ENCODE results near the gene VAV3. TPM values are rescaled to one million over a fixed set of nuclear protein-coding genes. Genes with fewer than 3 reads are reported as not detected.
A peak's percentile ranks its signal among the peaks of the same experiment; 100 is the strongest.

Gene VAV3
- total and polyA plus RNA-seq, 10 of the 15 experiments (the other 5 are each of a cell fraction or from before 2014, with no cell fraction given), result 0.84 to 5.5 (median 3.4) TPM

DNA sequence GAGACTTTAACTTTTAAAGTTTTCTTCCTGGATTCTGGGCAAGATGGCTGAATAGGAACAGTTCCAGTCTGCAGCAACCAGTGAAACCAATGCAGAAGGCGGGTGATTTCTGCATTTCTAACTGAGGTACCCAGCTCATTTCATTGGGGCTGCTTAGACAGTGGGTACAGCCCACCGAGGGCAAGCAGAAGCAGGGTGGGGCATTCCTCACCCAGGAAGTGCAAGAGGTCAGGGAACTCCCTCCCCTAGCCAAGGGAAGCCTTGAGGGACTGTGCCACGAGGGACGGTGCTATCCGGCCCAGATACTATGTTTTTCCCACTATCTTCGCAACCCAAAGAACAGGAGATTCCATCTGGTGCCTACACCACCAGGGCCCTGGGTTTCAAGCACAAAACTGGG, 121.0 kb downstream of the VAV3 start:
- Histone ChIP-seq H3K9me3 (replicated peaks; ENCODE audit: control insufficient read depth, insufficient read depth, low read length) (no peaks in the 10 kb centered on the region), H3K4me1 (ENCODE audit: control insufficient read depth, insufficient read depth, low read length) (peaks cover 14% of the 10 kb centered on the region), H3K4me3 (no peak overlapping the region), H3K79me2 (ENCODE audit: control insufficient read depth, insufficient read depth, low read length) (no peaks in the 10 kb centered on the region), H3K4me2 (ENCODE audit: control insufficient read depth, insufficient read depth) (peak overlapping the region; percentile 67), H3K27ac (ENCODE audit: control insufficient read depth, insufficient read depth) (no peak overlapping the region), H3K27me3 (replicated peaks in 1 of 2; ENCODE audit: control insufficient read depth in 2 of 2, insufficient read depth in 2 of 2, low read length in 1 of 2) (no peaks in the 10 kb centered on the region), H3K9ac (ENCODE audit: control insufficient read depth, insufficient read depth, low read length) (no peak overlapping the region), H2AFZ (ENCODE audit: control insufficient read depth, low read depth, low read length) (peak overlapping the region; percentile 18; the same call in 1 of the 2 replicates), H3K36me3 (ENCODE audit: control insufficient read depth in 2 of 2, insufficient read depth in 2 of 2, low read length in 1 of 2) (no peaks in the 10 kb centered on the region), H4K20me1 (ENCODE audit: control insufficient read depth, insufficient read depth) (no peaks in the 10 kb centered on the region)
- BruUV-seq (replicated peaks), result no TSS peak
- no peak for FAIRE-seq
- intact Hi-C loops (cut with micrococcal nuclease; ENCODE audit: unreplicated experiment), result loop anchor here (10.0 kb wide), 1 partner anchor 549 kb away; no protein-coding TSS in a partner anchor
- ChIA-PET POLR2A (no interaction called here), CTCF (interaction anchor here (1.2 kb wide), 1 partner anchor 29 kb away, joined by 3 read pairs; no protein-coding TSS in a partner anchor), RAD21 (ENCODE audit: unreplicated experiment) (no interaction called here), SMC1A (ENCODE audit: uncharacterized antibody, unreplicated experiment) (interaction anchor here (1.0 kb wide), 1 partner anchor 96 kb away, joined by 5 read pairs; no protein-coding TSS in a partner anchor)
- no peak for DNase-seq (ENCODE audit: low read depth, low spot score)
- in situ Hi-C loops (cut with MboI), result no loop called here
- ATAC-seq, result peak; percentile 25
- WGBS (ENCODE audit: insufficient coverage, insufficient replicate concordance, low lambda C conversion rate, missing lambda C conversion rate), result 13% methylated on average over 6 of the region's 6 CpGs
- no peak for TF ChIP-seq TBL1XR1 (IDR thresholded peaks at IDR 0.05; ENCODE audit: low read depth, low read length)
- no peak for TF ChIP-seq MEF2B (IDR thresholded peaks at IDR 0.05; ENCODE audit: partially characterized antibody, poor library complexity, severe bottlenecking)
- TF ChIP-seq, protein P1, sequence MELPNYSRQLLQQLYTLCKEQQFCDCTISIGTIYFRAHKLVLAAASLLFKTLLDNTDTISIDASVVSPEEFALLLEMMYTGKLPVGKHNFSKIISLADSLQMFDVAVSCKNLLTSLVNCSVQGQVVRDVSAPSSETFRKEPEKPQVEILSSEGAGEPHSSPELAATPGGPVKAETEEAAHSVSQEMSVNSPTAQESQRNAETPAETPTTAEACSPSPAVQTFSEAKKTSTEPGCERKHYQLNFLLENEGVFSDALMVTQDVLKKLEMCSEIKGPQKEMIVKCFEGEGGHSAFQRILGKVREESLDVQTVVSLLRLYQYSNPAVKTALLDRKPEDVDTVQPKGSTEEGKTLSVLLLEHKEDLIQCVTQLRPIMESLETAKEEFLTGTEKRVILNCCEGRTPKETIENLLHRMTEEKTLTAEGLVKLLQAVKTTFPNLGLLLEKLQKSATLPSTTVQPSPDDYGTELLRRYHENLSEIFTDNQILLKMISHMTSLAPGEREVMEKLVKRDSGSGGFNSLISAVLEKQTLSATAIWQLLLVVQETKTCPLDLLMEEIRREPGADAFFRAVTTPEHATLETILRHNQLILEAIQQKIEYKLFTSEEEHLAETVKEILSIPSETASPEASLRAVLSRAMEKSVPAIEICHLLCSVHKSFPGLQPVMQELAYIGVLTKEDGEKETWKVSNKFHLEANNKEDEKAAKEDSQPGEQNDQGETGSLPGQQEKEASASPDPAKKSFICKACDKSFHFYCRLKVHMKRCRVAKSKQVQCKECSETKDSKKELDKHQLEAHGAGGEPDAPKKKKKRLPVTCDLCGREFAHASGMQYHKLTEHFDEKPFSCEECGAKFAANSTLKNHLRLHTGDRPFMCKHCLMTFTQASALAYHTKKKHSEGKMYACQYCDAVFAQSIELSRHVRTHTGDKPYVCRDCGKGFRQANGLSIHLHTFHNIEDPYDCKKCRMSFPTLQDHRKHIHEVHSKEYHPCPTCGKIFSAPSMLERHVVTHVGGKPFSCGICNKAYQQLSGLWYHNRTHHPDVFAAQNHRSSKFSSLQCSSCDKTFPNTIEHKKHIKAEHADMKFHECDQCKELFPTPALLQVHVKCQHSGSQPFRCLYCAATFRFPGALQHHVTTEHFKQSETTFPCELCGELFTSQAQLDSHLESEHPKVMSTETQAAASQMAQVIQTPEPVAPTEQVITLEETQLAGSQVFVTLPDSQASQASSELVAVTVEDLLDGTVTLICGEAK (IDR thresholded peaks at IDR 0.05; ENCODE audit: borderline replicate concordance), result no peak
- TF ChIP-seq, protein P2, sequence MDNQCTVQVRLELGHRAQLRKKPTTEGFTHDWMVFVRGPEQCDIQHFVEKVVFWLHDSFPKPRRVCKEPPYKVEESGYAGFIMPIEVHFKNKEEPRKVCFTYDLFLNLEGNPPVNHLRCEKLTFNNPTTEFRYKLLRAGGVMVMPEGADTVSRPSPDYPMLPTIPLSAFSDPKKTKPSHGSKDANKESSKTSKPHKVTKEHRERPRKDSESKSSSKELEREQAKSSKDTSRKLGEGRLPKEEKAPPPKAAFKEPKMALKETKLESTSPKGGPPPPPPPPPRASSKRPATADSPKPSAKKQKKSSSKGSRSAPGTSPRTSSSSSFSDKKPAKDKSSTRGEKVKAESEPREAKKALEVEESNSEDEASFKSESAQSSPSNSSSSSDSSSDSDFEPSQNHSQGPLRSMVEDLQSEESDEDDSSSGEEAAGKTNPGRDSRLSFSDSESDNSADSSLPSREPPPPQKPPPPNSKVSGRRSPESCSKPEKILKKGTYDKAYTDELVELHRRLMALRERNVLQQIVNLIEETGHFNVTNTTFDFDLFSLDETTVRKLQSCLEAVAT (IDR thresholded peaks at IDR 0.05), result no peak
- TF ChIP-seq, protein P3, sequence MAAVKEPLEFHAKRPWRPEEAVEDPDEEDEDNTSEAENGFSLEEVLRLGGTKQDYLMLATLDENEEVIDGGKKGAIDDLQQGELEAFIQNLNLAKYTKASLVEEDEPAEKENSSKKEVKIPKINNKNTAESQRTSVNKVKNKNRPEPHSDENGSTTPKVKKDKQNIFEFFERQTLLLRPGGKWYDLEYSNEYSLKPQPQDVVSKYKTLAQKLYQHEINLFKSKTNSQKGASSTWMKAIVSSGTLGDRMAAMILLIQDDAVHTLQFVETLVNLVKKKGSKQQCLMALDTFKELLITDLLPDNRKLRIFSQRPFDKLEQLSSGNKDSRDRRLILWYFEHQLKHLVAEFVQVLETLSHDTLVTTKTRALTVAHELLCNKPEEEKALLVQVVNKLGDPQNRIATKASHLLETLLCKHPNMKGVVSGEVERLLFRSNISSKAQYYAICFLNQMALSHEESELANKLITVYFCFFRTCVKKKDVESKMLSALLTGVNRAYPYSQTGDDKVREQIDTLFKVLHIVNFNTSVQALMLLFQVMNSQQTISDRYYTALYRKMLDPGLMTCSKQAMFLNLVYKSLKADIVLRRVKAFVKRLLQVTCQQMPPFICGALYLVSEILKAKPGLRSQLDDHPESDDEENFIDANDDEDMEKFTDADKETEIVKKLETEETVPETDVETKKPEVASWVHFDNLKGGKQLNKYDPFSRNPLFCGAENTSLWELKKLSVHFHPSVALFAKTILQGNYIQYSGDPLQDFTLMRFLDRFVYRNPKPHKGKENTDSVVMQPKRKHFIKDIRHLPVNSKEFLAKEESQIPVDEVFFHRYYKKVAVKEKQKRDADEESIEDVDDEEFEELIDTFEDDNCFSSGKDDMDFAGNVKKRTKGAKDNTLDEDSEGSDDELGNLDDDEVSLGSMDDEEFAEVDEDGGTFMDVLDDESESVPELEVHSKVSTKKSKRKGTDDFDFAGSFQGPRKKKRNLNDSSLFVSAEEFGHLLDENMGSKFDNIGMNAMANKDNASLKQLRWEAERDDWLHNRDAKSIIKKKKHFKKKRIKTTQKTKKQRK (IDR thresholded peaks at IDR 0.05; ENCODE audit: low read depth, low read length), result no peak
- TF ChIP-seq, protein P4, sequence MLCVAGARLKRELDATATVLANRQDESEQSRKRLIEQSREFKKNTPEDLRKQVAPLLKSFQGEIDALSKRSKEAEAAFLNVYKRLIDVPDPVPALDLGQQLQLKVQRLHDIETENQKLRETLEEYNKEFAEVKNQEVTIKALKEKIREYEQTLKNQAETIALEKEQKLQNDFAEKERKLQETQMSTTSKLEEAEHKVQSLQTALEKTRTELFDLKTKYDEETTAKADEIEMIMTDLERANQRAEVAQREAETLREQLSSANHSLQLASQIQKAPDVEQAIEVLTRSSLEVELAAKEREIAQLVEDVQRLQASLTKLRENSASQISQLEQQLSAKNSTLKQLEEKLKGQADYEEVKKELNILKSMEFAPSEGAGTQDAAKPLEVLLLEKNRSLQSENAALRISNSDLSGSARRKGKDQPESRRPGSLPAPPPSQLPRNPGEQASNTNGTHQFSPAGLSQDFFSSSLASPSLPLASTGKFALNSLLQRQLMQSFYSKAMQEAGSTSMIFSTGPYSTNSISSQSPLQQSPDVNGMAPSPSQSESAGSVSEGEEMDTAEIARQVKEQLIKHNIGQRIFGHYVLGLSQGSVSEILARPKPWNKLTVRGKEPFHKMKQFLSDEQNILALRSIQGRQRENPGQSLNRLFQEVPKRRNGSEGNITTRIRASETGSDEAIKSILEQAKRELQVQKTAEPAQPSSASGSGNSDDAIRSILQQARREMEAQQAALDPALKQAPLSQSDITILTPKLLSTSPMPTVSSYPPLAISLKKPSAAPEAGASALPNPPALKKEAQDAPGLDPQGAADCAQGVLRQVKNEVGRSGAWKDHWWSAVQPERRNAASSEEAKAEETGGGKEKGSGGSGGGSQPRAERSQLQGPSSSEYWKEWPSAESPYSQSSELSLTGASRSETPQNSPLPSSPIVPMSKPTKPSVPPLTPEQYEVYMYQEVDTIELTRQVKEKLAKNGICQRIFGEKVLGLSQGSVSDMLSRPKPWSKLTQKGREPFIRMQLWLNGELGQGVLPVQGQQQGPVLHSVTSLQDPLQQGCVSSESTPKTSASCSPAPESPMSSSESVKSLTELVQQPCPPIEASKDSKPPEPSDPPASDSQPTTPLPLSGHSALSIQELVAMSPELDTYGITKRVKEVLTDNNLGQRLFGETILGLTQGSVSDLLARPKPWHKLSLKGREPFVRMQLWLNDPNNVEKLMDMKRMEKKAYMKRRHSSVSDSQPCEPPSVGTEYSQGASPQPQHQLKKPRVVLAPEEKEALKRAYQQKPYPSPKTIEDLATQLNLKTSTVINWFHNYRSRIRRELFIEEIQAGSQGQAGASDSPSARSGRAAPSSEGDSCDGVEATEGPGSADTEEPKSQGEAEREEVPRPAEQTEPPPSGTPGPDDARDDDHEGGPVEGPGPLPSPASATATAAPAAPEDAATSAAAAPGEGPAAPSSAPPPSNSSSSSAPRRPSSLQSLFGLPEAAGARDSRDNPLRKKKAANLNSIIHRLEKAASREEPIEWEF (IDR thresholded peaks at IDR 0.05; ENCODE audit: insufficient replicate concordance, low read depth, low read length), result no peak

Data from GM12878 (cell line).